GM18519 (cell line): ENCODE data around the gene GRIP2.

ENCODE experiments used
- ATAC-seq: cut with Tn5 transposase; IDR thresholded peaks from one replicate; pipeline ENCODE4 v1.9.1; 2021; ENCODE audit warnings: mild to moderate bottlenecking, moderate library complexity; ENCODE audit not compliant: unreplicated experiment, low FRiP score

GRIP2 gene

DNA sequence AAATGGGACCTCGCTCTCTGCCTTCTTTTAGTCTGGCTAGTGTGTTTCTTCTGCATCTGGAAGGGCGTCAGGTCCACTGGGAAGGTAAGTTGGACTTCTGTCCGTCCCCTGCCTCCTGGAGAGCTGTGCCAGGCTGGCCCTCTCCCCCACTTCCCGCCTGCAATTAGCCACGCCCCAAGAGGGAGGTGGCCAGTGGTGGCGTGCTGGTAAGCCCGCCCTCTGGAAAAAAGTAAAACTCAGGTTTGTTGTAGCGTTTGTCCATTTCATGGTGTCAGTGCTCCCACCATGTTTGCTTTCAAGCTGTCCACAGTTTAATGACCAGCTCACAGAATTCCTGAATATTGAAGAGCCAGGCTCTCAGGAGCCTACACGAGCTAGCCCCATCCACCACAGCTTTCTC, 82.1 kb downstream of the GRIP2 start:
- ATAC-seq, result no peak

DNA sequence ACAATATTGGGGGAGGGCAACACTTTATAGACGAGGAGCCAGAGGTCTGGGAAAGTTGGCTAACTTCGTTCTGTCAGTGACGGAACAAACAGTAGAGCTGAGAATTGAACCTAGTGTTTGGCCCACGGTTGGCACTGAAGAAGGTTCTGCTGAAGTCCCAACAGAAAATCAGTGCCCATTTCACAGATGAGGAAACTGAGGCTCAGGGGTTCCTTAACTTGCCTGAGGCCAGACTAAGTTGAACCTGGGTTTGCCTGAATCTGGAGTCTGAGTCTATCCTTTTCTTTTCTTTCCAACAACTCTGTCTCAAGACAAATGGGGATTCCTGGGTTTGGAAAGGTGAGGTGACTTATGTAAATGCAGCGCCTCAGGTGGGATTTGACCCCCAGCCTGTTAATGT, 82.7 kb downstream of the GRIP2 start:
- ATAC-seq, result no peak

DNA sequence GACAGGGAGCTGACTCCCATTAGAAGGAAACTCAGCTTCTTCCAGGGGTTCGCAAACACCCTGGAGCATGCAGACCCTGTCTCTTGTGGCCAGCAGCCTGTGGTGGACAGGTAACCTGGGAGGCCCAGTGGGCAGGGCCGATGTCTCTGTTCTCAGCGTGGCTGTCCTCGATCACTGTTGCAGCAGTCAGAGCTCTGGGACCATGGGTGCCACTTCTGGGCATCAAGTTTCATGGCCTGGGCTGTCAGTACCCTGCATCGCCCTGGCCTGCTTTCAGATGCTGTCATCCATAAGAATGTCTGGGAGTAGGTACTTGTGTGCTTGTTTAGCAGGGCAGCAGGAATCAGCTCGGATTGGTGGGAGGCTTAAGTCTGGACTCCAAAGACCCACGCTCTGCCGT, 83.3 kb downstream of the GRIP2 start:
- no peak for ATAC-seq

DNA sequence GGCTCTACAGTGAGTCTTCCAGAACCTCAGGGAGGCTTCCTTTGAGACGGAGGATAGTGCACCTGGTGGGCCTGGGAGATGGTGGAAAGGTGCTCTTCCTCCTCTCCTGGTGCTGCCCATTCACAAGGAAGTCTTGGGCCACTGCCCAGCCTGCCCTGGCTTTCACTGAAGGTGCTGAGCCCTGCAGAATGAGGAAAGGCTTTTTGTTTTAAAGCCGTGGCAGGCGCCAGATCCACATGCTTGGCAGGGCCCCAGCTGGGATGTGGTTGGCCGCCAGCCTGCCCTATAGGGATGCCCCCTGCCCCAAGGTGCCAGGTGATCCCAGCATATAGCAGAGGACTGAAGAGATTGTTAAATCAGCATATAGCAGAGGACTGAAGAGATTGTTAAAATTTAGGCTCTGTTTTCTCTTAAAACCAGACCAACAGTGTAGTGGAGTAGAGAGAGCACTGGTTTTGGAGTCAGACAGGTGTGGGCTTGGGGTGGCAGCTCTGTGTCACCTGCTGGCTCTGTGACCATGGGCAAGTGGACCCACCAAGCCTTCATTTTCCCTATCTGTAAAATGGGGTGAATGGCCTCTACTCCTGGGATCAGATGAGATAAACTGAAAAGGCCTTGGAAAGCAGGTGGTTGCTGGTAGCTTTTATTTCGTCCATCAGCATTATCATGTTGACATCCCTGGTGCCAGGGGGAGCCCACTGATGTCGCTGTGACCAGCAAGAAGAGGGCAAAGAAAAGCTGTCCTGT, 84.4 kb downstream of the GRIP2 start:
- ATAC-seq, result no peak

DNA sequence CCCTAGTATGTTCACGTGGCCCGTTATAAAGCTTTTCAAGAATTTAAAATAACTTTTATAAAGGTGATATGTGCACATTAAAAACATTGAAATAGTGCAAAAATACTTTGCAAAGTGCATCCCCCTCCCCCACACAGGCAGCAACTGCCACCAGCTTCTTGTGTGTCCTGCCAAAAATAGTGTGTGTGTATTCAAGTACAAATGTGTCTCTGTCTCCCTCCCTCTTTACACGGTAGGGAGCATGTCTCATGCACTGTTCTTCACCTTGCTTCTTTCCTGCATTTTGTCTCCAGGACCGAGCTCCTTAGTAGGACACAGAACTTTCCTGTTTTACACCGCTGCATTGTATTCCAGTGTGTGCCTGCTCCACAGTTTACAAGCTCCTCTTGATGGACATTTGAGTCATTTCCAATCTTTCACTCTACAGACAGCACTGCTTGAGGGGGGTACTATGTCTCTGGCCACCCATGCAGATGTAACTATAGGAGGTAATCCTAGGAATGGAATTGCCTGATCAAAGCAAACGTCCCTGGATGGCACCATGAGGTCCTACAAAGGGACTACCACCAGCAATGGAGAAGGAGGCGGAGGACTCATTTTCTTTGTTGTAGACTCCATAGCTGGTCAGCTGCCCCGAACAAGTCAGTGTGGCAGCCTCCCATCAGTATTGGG, 85.4 kb downstream of the GRIP2 start:
- ATAC-seq, result no peak

DNA sequence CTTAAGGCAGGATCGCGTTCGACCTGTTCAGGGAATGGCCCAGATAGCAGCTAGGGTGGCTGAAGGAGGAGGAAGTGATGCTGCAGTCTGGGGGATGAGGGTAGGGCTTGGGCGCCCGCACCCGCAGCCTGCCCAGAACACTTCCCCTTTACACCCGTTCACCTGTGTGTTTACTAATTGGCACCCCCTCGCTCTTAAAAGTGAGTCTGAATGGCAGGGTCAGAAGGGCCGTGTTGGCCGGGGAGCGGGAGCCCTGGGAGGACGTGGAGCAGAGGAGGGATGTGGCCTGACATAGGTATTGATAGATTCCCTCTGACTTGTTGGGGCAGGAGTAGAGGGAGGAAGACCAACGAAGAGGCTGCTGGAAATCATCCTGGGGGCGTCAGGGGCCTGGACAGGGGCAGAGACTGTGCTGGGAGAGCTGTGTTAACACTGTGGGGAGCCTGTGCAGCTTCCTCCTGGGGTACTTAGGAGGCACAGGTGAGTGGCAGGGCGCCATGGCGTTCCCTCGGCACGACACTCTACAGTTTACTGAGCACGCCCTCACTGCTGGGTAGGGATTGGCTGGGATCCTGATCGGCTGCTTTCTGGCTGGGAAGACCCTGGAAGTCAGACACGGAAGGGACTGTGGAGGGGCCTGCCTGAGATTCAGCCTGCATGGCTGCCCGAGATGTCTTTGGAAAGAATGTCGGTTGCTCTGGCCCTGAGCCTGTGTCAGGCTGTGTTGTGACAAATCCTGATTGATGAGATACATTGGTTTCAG, 86.1 kb downstream of the GRIP2 start:
- no peak for ATAC-seq

DNA sequence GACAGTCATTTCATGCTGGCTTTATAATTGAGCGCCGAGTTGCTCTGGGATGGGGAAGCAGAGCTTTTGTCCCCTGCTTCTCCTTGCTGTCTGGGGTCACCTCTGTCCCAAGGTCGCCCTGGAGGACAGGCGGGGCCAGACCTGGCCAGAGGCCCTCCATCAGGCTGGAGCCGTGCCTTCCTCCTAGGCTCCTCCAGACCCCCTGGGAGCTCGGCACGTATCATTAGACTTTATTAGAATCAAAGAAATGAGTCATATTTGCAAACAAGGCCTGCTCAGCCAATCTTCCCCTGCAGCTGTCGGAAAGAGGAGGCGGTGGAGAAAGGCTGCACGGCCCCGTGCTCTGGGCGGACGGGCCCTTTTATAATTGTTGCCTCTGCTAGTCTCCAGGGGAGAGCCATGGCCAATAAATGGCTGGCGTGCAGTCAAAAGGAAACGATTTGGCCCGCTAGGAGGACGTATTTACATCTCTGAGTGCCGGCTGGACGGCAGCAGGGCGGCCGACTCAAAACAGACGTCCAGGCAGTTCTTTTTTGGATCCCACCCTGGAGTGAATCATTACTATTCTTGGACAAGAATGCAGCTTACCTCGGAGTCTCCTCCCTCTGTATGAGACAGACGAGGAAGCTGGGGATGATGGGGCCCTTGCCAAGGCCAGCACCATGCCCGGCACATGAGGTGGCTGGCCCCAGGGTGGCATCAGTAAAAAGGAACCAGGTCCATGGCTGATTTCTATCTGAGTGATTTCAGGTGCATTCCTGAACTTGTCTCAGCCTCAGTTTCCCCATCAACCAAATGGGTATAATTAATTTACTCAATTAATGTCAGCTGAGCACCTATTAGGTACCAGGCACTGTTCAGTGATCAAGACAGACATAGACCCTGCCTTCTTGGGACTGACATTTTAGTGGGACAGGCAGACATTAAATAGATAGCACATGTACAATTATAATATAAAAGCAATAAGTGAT, 87.1 kb downstream of the GRIP2 start:
- no peak for ATAC-seq

DNA sequence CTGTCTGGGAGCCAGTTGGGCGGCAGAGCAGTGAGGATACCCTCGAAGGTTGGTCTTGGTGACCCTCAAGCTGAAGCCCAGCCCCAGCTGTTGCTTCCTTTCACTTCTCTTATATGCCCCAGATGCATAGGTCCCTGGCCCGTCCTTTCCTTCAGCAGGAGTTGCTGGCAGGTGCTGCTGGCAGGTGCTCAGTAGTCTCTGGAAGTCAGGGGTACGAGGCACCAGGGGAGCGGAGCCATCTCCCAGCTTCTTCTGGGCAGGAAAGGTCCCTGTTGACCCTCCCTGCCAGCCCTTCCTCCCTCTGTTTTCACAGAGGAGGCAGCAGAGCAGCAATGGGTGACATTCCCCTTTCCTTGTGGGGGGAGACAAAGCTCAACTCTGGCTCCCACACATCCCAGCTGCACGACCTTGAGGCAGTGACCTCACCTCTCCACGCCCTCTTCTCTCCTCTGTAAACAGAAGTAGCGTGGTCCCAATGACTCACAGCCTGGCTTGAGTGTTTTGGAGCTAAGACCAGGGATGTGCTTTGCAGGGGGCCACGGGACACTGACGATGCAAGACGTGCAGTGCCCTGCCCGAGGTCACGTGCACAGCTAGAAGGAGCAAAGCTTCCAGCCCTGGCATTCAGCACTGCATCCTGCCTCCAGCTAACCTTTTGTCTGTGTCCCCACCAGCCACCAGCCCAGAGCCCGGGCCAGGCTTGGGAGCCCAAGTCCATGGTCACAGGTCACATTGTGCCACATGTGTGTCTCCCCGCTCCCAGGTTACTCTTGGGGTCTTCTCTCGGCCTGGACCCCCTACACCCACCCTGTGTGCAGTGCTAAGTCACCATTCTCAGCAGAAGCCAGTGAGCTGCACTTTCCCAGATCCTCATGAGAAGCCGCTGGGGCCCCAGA, 88.0 kb downstream of the GRIP2 start:
- no peak for ATAC-seq

DNA sequence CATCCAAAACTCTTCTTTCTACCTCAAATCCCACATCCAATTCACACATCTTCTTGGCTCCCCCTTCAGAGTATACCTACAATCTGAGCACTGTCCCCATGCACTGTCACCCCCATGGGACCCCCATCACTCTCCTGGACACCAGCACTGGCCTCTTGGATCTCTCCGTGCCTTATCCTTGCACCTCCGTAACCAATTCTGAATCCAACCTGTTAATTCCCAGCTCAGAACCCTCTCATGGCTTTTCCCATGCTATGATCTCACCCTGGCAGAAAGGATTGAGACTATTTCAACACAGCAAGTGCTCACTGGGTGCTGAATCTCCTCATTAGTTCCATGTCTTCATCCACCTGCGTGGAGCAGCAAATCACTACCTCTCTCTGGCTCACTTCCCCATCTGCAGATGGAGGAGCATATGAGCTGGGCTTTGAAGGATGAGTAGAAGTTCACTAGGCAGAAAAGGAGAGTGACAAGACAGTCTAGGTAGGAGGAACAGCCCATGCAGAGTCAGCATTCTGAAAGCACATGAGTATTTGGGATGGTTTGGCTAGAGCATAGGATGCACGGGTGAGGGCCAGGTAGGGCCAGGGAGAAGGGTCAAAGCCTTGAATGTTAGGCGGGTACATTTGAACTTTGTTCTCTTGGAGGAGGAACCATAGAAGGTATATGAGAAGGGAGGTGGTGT, 89.1 kb downstream of the GRIP2 start:
- ATAC-seq, result no peak

DNA sequence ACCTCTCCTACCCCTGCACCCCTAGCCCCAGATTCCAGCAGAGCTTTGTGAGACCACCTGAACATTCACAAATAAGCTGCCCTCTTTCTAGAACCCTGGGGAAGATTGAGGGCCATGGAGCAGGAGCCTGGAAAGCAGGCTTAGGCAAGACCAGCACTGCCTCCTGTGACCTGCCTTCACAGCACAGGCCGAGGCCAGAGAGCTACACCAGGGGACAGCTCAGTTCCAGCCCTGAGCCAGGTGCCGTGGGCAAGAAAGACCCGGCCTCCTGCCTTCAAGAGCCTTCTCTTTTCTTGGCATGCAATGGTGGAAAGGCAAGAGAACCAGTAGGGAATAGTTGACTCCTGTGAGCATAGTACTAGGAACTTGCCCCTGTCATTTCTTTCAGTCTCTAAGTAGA, 89.6 kb downstream of the GRIP2 start:
- no peak for ATAC-seq

DNA sequence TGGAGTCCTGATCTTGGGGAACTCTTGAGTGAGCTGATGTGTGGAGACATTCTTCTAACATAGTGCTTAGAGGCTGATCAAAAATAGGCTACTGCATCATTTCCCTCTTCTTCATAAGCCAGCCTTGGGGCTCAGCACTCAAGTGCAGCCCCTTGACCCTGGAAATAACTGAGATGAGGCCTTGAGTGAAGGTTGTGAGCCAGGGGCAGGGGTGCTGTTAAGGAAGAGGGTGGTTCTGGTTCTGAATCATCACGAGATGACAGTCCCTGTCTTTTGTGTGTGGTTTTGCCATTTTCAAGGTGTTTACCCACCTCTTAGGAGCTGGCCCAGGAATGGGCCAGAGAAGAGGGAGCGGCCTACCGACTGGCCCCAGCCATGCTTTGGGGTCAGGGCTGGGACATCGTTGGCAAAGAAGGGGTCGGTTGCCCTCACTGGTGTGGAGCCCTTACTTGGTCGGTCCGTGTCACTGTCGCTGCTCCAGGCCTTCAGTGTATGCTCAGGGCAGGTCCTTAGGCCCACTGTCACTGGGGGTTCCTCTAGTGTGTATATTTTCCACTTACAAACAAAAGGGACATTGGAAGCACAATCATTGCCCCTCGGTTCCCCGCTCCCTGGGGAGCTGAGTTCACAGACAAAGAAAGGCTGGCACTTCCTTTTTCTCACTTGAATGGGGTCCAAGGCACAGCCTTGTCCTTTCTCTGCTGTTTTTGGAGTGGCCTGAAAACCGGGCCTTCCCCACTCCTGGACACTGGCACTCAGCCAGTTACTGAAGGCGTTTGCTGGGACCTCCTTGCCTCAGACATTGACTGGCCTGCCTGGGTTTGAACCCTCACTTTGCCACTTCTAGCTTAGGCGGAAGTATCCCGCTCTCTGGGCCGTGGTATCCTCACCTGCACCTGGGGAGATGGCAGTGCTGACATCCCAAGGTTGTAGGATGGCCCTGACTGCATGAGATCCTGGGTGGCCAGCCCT, 91.1 kb downstream of the GRIP2 start:
- ATAC-seq, result no peak

DNA sequence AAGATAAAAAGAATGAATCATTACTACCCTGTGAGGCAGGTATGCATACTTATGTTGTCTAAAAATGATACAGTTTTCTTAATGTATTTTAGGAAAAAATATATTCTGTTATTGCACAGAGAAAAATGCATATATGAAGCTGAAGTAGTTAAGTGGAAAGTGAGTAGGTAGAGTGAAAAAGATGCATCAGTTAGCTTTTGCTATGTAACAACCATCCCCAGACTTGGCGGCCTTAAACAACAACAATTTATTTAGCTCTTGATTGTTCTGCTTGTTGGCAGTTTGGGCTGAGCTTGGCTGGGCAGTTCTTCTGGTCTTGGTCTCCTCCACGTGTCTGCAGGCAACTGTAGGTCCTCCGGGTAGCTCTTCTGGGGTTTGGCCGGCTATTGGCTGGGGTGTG, 92.1 kb downstream of the GRIP2 start:
- no peak for ATAC-seq

DNA sequence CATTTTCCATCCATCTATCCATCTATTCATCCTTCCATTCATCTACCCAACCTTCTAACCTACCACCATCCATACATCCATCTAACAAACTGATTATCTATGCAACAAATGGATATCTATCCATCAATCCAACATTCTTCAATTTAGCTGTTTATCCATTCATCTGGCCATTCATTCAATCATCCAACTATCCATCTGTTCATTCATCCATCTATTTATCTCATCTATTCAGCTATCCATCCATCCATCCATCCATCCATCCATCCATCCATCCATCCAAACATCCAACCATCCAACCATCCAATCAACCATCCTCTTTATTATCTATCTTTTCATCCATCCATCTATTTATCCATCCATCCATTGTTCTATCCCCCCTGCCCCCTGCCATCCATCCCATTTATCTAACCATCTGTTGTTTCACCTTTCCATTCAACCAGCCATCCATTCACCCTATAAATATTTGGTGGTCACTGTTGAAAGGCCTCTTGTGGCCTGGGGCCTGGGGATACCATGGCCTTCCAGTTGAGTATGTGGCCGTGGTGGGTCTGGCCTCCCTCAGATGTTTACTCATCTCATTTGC, 93.1 kb downstream of the GRIP2 start:
- ATAC-seq, result no peak

DNA sequence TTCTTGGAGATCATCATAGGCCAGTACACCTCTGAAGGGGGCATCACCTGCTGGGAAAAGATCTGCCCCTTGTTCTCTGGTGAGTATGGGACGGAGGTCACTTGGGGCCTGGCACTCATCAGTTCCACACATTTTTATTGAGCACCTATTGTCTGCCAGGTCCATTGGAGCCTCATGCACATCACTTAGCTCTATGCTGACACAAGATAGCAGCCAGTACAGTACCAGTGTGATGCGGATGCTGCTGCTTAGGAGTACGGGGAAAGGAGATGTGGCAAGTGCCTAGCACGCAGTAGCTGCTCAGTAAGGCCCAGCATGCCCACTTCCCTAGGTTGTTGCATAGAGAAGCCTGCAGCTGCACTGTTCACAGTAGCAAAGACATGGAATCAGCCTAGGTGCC, 94.4 kb downstream of the GRIP2 start:
- ATAC-seq, result no peak

DNA sequence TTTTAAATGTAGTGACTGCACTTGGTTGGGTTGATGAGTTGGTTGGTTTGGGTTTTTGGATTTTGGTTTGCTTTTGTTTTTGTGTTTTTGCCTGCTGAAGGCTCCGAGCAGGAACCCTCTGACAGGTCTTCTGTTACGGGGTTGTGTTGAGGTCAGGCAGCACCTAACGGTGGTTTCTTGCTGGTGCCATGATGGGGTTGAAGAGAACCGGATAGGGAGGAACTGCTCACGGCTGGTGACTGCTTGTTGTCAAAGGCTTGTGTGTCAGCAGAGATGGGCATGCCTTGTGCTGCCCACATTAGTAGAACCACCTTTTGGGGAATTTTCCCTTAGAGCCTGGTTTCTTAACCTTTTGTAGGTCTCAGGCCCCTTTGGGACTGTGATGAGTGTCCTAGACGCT, 95.8 kb downstream of the GRIP2 start:
- no peak for ATAC-seq

DNA sequence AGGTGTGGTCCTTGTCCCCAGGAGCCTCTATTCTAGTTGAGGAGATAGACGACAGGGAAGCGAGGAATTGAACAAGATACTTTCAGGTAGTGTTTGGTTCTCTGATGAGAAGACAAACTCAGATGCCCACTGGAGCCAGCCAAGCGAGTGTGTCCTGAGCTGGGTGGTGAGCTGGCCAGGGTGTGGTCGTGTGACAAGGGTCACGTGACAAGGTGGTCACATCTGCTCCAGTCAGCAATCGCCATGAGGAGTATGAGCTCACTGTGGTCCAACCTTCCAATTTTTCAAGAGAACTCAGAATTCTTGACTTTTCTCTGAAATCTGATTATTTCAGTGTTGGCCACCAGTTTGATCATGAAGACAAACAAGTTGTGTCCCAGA, 98.2 kb downstream of the GRIP2 start:
- no peak for ATAC-seq

DNA sequence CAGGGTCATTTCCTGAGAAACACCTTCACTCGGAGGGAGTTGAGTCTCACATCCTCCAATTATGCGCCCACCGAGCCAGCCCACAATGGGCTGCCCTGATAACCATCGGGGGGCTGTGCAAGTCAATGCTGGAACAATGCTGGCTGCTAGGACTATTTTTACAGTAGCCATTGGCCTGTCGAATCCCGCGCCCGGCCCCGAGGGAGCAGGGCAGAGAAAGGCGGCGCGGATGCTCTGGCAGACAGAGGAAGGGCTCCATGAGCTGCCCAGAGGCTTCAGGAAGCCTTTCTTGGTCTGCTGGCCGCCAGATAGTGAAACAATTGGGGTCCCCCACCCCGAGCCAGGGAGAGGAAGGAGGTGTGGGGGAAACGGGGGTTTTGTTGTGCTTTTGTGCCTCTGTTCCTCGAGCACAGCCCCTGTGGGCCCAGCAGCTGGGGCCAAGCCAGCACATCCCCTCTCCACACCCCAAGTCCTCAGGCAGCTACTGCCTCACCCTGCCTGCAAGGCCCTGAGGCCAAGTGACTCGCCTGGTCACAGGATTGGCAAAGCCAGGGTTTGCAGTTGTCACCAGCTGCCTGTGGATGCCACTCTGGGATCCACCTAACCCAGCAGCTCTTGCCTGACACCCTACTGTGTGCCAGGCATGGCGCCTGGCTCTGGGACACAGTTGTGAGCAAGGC, 98.8 kb downstream of the GRIP2 start:
- no peak for ATAC-seq
